PFSK-1 (cell line): ENCODE results near the gene ZNF219.

Experiments
- FOXP2 ChIP-seq: optimal IDR thresholded peaks from 2 replicates; pipeline ENCODE3; 2011; ENCODE audit warnings: borderline replicate concordance, control low read depth, inconsistent platforms; ENCODE audit not compliant: insufficient read depth; ENCODE audit errors: extremely low read length, extremely low read depth
- POLR2AphosphoS5 ChIP-seq: IDR thresholded peaks from 2 replicates; pipeline ENCODE4 v1.6.1; 2012; ENCODE audit warnings: low read depth, mild to moderate bottlenecking, control low read depth, low read length, moderate library complexity
- SIN3A ChIP-seq: IDR thresholded peaks from 2 replicates; pipeline ENCODE4 v1.6.1; 2012; ENCODE audit warnings: mild to moderate bottlenecking, low read length, moderate library complexity, borderline replicate concordance; ENCODE audit not compliant: insufficient read depth
- TAF1 ChIP-seq: IDR thresholded peaks from 2 replicates; pipeline ENCODE4 v1.6.1; 2012; ENCODE audit warnings: low read length, control low read depth, borderline replicate concordance; ENCODE audit not compliant: insufficient read depth
- TF ChIP-seq, protein P1 (sequence below), 2 experiments: IDR thresholded peaks; 2 replicates each; pipeline versions ENCODE4 v1.6.1 to v1.8.0; 2011 to 2012; ENCODE audit warnings: low read depth in 2 of 2, low read length in 2 of 2, control low read depth in 1 of 2, inconsistent platforms in 1 of 2, mild to moderate bottlenecking in 1 of 2, moderate library complexity in 1 of 2; ENCODE audit not compliant: insufficient read depth in 1 of 2

The ZNF219 gene

DNA sequence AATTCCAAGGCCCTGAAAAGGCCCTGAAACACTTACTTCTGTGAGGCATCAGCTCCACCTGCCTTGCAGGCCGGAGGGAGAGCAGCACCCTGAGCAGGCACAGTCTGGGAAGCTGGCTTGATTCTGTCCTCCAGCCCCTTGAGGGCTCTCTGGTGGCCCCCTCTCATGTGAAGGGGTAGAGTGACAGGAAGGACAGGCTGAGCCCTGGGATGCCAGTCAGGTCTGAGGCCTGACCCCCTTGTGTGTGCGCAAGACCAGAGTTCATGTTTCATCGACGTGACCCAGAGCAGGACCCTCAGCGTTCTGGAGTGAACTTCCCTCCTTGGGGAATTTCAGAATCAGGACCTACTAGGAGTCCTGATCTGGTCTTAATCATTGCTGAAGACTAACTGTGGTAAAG, 39.6 kb downstream of the ZNF219 start:
- no peak for TF ChIP-seq TAF1
- no peak for TF ChIP-seq FOXP2
- no peak for TF ChIP-seq SIN3A
- no peak for TF ChIP-seq POLR2AphosphoS5
- TF ChIP-seq, protein P1, sequence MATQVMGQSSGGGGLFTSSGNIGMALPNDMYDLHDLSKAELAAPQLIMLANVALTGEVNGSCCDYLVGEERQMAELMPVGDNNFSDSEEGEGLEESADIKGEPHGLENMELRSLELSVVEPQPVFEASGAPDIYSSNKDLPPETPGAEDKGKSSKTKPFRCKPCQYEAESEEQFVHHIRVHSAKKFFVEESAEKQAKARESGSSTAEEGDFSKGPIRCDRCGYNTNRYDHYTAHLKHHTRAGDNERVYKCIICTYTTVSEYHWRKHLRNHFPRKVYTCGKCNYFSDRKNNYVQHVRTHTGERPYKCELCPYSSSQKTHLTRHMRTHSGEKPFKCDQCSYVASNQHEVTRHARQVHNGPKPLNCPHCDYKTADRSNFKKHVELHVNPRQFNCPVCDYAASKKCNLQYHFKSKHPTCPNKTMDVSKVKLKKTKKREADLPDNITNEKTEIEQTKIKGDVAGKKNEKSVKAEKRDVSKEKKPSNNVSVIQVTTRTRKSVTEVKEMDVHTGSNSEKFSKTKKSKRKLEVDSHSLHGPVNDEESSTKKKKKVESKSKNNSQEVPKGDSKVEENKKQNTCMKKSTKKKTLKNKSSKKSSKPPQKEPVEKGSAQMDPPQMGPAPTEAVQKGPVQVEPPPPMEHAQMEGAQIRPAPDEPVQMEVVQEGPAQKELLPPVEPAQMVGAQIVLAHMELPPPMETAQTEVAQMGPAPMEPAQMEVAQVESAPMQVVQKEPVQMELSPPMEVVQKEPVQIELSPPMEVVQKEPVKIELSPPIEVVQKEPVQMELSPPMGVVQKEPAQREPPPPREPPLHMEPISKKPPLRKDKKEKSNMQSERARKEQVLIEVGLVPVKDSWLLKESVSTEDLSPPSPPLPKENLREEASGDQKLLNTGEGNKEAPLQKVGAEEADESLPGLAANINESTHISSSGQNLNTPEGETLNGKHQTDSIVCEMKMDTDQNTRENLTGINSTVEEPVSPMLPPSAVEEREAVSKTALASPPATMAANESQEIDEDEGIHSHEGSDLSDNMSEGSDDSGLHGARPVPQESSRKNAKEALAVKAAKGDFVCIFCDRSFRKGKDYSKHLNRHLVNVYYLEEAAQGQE (IDR thresholded peaks at IDR 0.05; ENCODE audit: insufficient read depth in 1 of 2, low read depth in 2 of 2, low read length in 2 of 2): no peak

DNA sequence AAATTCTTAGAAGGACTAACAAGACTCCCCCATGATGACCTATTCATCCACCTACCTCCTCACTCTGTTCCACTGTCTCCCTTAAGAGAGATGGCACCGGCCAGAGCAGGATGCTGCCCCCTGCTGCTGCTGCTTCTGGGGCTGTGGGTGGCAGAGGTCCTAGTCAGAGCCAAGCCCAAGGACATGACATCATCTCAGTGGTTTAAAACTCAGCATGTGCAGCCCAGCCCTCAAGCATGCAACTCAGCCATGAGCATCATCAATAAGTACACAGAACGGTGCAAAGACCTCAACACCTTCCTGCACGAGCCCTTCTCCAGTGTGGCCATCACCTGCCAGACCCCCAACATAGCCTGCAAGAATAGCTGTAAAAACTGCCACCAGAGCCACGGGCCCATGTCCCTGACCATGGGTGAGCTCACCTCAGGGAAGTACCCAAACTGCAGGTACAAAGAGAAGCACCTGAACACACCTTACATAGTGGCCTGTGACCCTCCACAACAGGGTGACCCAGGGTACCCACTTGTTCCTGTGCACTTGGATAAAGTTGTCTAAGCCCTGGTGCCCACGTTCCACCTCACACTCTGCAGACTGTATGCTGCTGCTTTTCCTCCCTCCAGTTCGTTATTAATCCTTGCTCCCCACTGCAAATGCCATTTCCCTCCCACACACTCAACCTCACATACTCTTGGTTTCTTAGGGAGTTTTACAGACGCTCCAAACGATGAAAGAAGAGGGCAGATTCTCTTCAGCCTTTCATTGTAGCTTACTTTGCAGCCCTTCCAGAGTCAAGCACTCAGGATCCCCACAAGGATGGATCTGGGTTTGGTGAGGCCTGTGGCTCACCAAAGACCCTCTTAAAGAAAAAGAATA, 40.4 kb downstream of the ZNF219 start, which contains the start of gene RNASE8:
TSS of gene RNASE8 (plus strand) at position 20 of the 873 bp plus-strand sequence. CDS start at position 91, 71 bp downstream.
- no peak for TF ChIP-seq POLR2AphosphoS5
- TF ChIP-seq SIN3A: no peak

DNA sequence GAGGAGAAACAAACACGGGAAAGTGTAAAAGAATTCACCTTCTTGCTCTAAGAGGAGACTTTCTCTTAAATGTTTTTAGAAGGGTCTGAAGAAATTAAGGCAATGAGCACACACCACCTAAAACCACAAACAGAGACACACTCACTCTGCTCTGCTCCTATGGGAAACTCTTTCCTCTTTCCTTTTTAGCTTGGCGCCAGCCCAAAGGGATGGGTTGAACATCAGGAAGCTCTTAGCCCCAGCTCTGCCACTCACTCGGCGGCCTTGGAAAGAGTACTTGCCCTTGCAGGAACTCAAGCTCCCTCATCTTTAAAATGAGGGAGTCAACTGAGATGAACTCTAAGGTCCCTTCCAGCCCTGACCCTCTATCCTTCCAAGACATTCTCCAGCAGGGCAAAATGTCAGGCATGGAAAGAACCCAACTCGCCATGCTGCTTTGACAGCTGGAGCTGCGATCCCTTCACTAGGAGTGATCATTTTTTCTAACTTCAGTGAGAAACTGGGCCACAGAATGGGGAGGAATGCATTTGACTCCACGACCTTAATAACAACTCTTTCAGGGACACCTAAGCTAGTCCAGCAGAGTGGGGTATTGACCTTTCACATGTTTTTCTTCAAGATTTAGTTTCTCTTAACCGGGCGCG, 41.8 kb downstream of the ZNF219 start:
- TF ChIP-seq POLR2AphosphoS5: no peak
- TF ChIP-seq FOXP2: no peak
- no peak for TF ChIP-seq SIN3A
- no peak for TF ChIP-seq TAF1
- TF ChIP-seq, protein P1 (IDR thresholded peaks at IDR 0.05; ENCODE audit: insufficient read depth in 1 of 2, low read depth in 2 of 2, low read length in 2 of 2): no peak

DNA sequence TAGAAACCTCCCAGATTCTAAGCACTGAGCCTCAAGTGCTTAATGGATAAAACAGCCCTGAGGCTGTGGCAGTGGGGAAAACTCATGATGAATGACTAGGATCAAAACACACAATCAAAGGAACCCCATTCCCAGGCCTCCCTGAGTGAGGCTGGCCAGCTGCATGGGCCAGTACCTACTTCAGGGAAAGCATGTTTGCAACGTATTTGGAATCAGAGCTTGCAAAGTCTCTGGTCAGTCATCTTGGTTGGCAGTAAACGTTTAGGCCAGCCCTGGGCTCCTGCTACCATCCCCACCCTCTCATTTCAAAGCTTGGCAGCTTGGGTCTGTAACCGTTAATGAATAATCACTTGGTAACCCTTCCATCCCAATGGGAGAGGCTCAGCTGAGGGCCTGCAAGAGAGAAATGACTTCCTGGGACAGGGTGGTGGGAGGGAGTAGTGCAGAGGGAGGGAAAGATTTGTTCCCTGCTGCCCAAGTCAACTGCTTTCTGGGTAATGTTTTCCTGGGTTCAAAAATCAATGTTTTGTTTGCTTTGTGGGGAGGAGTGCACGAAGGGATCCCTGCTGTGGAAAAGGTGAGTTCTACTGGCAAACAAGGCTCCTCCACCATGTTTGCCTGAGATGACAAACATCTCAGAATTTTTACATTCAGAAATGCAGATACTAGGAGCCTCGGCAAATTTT, 42.9 kb downstream of the ZNF219 start:
- TF ChIP-seq, protein P1 (IDR thresholded peaks at IDR 0.05; ENCODE audit: insufficient read depth in 1 of 2, low read depth in 2 of 2, low read length in 2 of 2): no peak
- TF ChIP-seq TAF1: no peak
- TF ChIP-seq FOXP2: no peak
- TF ChIP-seq POLR2AphosphoS5: no peak
- TF ChIP-seq SIN3A: no peak

DNA sequence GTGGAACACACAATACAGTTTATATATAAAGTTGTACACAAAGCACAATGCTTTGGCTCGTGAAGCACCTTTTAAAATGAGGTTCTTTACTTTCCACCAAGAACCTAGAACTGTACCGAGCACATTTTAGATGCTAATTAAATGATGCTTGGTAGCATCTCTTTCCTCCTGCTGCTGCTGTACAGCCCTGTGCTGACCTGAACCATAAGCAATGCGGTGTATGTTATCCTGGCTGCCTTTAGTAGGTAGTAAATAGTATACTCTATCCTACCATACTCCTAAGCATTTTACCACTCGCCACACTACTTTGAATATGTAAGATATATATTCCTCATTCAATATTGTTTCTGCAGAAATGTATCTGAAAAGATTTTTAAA, 43.7 kb downstream of the ZNF219 start:
- TF ChIP-seq POLR2AphosphoS5: no peak
- no peak for TF ChIP-seq SIN3A
- no peak for TF ChIP-seq TAF1
- TF ChIP-seq, protein P1 (IDR thresholded peaks at IDR 0.05; ENCODE audit: insufficient read depth in 1 of 2, low read depth in 2 of 2, low read length in 2 of 2): no peak
- no peak for TF ChIP-seq FOXP2
